HepG2 (cell line): ENCODE data around the gene PLCB4. TPM values are rescaled to one million over a fixed set of nuclear protein-coding genes. Genes with fewer than 3 reads are reported as not detected.

Experiments
- ATAC-seq: fragments of 200-7000 bp; cut with Tn5 transposase; 3 replicates; pipeline ENCODE4 v1.9.1; 2020; ENCODE audit warnings: mild to moderate bottlenecking, moderate library complexity
- BruUV-seq: library from RNA; stranded (reverse); fragments of 400-500 nt; replicated peaks from 2 replicates; lab custom pipeline; 2021; lab: Mats Ljungman, UMichigan
- CTCF ChIA-PET: fragments of 300-600 bp; formaldehyde crosslinking; extraction: SDS; loops from one replicate; lab custom pipeline; 2021; ENCODE audit warnings: low total read pairs, inconsistent platforms, low intra/inter-chr PET ratio; lab: Yijun Ruan, JAX
- POLR2A ChIA-PET: fragments of 350-600 bp; sonication (Branson Sonifier 250); formaldehyde crosslinking; loops from one replicate; lab custom pipeline; 2020; ENCODE audit warnings: antibody characterized with exemption, inconsistent platforms; lab: Yijun Ruan, JAX
- DNase-seq: peaks from one replicate; pipeline ENCODE4 v3.0.0-alpha.2; 2015; ENCODE audit warnings: low spot score
- FAIRE-seq: peaks from 3 replicates; lab custom pipeline; 2011; peaks lifted over from hg19 to GRCh38; lab: Jason Lieb, UNC
- H2AFZ ChIP-seq: one replicate; pipeline ENCODE4 v1.6.1; 2011; ENCODE audit warnings: low read length, inconsistent platforms
- H3K27ac ChIP-seq: fragments of 300-600 bp; 3 replicates; pipeline ENCODE4 v1.8.0; 2011; ENCODE audit warnings: mixed run types, mild to moderate bottlenecking, mixed read lengths, low read length, inconsistent platforms; ENCODE audit not compliant: insufficient read depth; ENCODE audit errors: extremely low read length
- H3K27me3 ChIP-seq, 2 experiments: fragments of 200-600 bp in 1 of 2; 2 replicates in 1 of 2; 3 replicates in 1 of 2; pipeline versions ENCODE4 v1.6.0 to v1.8.0; 2011; ENCODE audit warnings: low read length in 2 of 2, mild to moderate bottlenecking in 2 of 2, moderate library complexity in 2 of 2, inconsistent platforms in 1 of 2; ENCODE audit not compliant: insufficient read depth in 2 of 2, control insufficient read depth in 1 of 2
- H3K36me3 ChIP-seq, 2 experiments: fragments of 200-600 bp in 1 of 2; replicated peaks in 1 of 2; 2 replicates in 1 of 2; 3 replicates in 1 of 2; pipeline versions ENCODE4 v1.5.1 to v1.8.0; 2011; ENCODE audit warnings: low read length in 2 of 2, inconsistent platforms in 1 of 2; ENCODE audit not compliant: insufficient read depth in 2 of 2, control insufficient read depth in 1 of 2
- H3K4me1 ChIP-seq: 2 replicates; pipeline ENCODE4 v1.5.1; 2012; ENCODE audit warnings: low read length, inconsistent platforms; ENCODE audit not compliant: insufficient read depth
- H3K4me2 ChIP-seq: 2 replicates; pipeline ENCODE4 v1.6.0; 2011; ENCODE audit warnings: low read depth, low read length, inconsistent platforms
- H3K4me3 ChIP-seq, 3 experiments: fragments of 200-600 bp in 1 of 3; sonication (generic), shearing (Covaris generic) in 1 of 3; replicated peaks in 1 of 3; 2 replicates each; pipeline ENCODE4 v1.5.1; 2011 to 2016; ENCODE audit warnings: low read length in 3 of 3, inconsistent platforms in 2 of 3, low read depth in 2 of 3, mild to moderate bottlenecking in 2 of 3, control low read depth in 1 of 3, mixed read lengths in 1 of 3; ENCODE audit not compliant: insufficient read depth in 1 of 3
- H3K79me2 ChIP-seq: one replicate; pipeline ENCODE4 v1.6.1; 2011; ENCODE audit warnings: low read length, inconsistent platforms; ENCODE audit not compliant: insufficient read depth
- H3K9ac ChIP-seq: 2 replicates; pipeline ENCODE4 v1.6.0; 2011; ENCODE audit warnings: mild to moderate bottlenecking, low read depth, low read length, inconsistent platforms; ENCODE audit not compliant: insufficient read depth
- H3K9me3 ChIP-seq: 2 replicates; pipeline ENCODE4 v1.5.1; 2012; ENCODE audit warnings: mild to moderate bottlenecking, low read length
- H4K20me1 ChIP-seq: 2 replicates; pipeline ENCODE4 v1.6.0; 2011; ENCODE audit warnings: inconsistent platforms, mild to moderate bottlenecking, low read length, moderate library complexity; ENCODE audit not compliant: insufficient read depth
- IRX3 ChIP-seq: sonication (generic); formaldehyde crosslinking; IDR thresholded peaks from 2 replicates; pipeline ENCODE4 v1.8.1; 2023; ENCODE audit warnings: mild to moderate bottlenecking, low read depth, missing genetic modification reagents, borderline replicate concordance
- ISL2 ChIP-seq: sonication (generic); formaldehyde crosslinking; IDR thresholded peaks from 2 replicates; pipeline ENCODE4 v1.5.0; 2020; ENCODE audit warnings: missing genetic modification reagents
- KAT7 ChIP-seq: IDR thresholded peaks from 2 replicates; pipeline ENCODE4 v1.6.1; 2018; ENCODE audit warnings: borderline replicate concordance, missing compliant biosample characterization
- MTF1 ChIP-seq: sonication (generic); formaldehyde crosslinking; IDR thresholded peaks from 2 replicates; pipeline ENCODE4 v1.5.0; 2020; ENCODE audit warnings: missing genetic modification reagents
- NCOA5 ChIP-seq: sonication (generic); formaldehyde crosslinking; IDR thresholded peaks from 2 replicates; pipeline ENCODE4 v1.4.0; 2020; ENCODE audit warnings: missing genetic modification reagents
- ZNF343 ChIP-seq: sonication (generic); formaldehyde crosslinking; IDR thresholded peaks from 2 replicates; pipeline ENCODE4 v1.4.0; 2020; ENCODE audit warnings: mild to moderate bottlenecking, missing genetic modification reagents
- ZNF432 ChIP-seq: sonication (generic); formaldehyde crosslinking; IDR thresholded peaks from 2 replicates; pipeline ENCODE4 v1.5.0; 2020; ENCODE audit warnings: missing genetic modification reagents, mild to moderate bottlenecking, borderline replicate concordance
- ZNF788 ChIP-seq: sonication (generic); formaldehyde crosslinking; IDR thresholded peaks from 2 replicates; pipeline ENCODE4 v1.5.0; 2020; ENCODE audit warnings: mild to moderate bottlenecking, missing genetic modification reagents, borderline replicate concordance
- in situ Hi-C: cut with HindIII; loops from 2 replicates; pipeline ENCODE4 v1.10.0; 2017; ENCODE audit warnings: low pct_unique_long_range_greater_than_20kb; ENCODE audit not compliant: extremely low pct_ligation_motif_present
- intact Hi-C: fragments of 100-400 bp; cut with micrococcal nuclease; formaldehyde crosslinking; loops from one replicate; pipeline ENCODE4 v1.10.0; 2022; ENCODE audit not compliant: unreplicated experiment
- polyA plus RNA-seq, 8 experiments: library from polyadenylated mRNA; depleted of rRNA in 3 of 8; stranded (reverse) in 7 of 8; unstranded in 1 of 8; fragments of >200 nt; fragmentation: Illumina TruSeq in 4 of 8; extraction: Trizol in 4 of 8; gene quantifications; 2 replicates each; pipeline versions ENCODE4 v1.2.1 to v1.2.3, GENCODE V29; 2011 to 2016; ENCODE audit warnings: low read depth in 4 of 8, missing spikeins in 1 of 8, mixed read lengths in 1 of 8; ENCODE audit not compliant: insufficient read depth in 1 of 8
- total RNA-seq, 5 experiments: library from RNA; depleted of rRNA; stranded (reverse); fragments of >200 nt; fragmentation: Illumina TruSeq; extraction: Trizol; gene quantifications; 2 replicates each; pipeline ENCODE4 v1.2.3, GENCODE V29; 2016; ENCODE audit warnings: low read depth in 1 of 5
- TF ChIP-seq, protein P1 (sequence below): sonication (generic); formaldehyde crosslinking; IDR thresholded peaks from 2 replicates; pipeline ENCODE4 v1.5.1; 2020; ENCODE audit warnings: mild to moderate bottlenecking, missing genetic modification reagents, moderate library complexity
- TF ChIP-seq, protein P2 (sequence below): sonication (generic); formaldehyde crosslinking; IDR thresholded peaks from 2 replicates; pipeline ENCODE4 v1.4.0; 2020; ENCODE audit warnings: missing genetic modification reagents
- TF ChIP-seq, protein P3 (sequence below): sonication (generic); formaldehyde crosslinking; IDR thresholded peaks from 2 replicates; pipeline ENCODE4 v1.4.0; 2020; ENCODE audit warnings: missing genetic modification reagents, borderline replicate concordance

PLCB4 gene
- total and polyA plus RNA-seq, 2 of the 13 experiments (the other 11 are each of a cell fraction or from before 2014, with no cell fraction given): 0.01 TPM; not detected in 1

DNA sequence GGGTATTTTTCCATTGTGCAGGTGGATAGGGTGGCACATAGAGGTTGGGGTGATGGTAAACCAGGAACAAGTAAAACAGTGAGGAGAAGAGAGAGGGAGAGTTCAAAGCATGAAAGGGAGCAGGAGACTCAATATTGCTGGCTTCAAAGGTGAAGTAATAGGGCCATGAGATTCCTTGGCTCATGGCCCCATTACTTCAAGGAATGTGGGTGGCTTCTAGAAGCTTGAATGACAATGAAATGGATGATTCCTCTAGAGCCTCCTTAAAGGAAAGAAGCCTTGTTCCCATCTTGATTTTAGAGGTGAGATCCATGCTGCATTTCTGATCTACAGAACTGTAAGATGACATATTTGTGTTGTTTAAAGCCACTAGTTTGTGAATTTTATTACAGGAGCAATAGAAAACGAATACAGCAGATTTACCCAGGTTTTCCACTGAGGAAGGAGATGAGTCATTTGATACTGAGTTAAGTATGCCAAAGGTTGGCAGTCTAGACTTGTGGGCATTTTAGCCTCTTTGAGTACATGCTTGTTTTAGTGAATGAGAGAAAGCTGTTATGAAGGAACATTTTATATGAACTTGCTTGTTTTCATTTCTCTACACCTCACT, 110.4 kb downstream of the PLCB4 start (continued):
- TF ChIP-seq, protein P1, sequence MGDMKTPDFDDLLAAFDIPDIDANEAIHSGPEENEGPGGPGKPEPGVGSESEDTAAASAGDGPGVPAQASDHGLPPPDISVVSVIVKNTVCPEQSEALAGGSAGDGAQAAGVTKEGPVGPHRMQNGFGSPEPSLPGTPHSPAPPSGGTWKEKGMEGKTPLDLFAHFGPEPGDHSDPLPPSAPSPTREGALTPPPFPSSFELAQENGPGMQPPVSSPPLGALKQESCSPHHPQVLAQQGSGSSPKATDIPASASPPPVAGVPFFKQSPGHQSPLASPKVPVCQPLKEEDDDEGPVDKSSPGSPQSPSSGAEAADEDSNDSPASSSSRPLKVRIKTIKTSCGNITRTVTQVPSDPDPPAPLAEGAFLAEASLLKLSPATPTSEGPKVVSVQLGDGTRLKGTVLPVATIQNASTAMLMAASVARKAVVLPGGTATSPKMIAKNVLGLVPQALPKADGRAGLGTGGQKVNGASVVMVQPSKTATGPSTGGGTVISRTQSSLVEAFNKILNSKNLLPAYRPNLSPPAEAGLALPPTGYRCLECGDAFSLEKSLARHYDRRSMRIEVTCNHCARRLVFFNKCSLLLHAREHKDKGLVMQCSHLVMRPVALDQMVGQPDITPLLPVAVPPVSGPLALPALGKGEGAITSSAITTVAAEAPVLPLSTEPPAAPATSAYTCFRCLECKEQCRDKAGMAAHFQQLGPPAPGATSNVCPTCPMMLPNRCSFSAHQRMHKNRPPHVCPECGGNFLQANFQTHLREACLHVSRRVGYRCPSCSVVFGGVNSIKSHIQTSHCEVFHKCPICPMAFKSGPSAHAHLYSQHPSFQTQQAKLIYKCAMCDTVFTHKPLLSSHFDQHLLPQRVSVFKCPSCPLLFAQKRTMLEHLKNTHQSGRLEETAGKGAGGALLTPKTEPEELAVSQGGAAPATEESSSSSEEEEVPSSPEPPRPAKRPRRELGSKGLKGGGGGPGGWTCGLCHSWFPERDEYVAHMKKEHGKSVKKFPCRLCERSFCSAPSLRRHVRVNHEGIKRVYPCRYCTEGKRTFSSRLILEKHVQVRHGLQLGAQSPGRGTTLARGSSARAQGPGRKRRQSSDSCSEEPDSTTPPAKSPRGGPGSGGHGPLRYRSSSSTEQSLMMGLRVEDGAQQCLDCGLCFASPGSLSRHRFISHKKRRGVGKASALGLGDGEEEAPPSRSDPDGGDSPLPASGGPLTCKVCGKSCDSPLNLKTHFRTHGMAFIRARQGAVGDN (CRISPR knock-in tag): no peak
- no peak for TF ChIP-seq NCOA5 (CRISPR knock-in tag)
- TF ChIP-seq MTF1 (CRISPR knock-in tag): no peak
- TF ChIP-seq ZNF343 (CRISPR knock-in tag): no peak

DNA sequence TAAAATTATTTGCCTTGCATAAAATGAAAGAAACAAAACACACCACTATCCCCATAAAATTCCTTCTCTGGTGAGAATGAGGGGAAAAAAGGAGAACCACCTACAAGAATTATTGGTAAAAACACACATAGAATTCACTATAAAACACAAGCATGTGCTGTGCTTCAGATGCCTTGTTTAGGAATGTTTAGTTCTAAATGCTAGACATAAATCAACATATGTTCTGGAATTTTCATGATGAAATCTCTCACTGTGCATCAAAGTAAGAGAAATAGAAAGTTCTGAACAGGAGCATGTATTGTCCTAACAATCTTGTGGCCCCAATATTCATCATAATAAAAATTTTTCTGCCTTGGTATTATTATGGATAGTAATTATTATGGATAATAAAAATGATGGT, 111.0 kb downstream of the PLCB4 start:
- in situ Hi-C loops: no loop called here
- TF ChIP-seq ISL2 (CRISPR knock-in tag): no peak
- TF ChIP-seq, protein P2, sequence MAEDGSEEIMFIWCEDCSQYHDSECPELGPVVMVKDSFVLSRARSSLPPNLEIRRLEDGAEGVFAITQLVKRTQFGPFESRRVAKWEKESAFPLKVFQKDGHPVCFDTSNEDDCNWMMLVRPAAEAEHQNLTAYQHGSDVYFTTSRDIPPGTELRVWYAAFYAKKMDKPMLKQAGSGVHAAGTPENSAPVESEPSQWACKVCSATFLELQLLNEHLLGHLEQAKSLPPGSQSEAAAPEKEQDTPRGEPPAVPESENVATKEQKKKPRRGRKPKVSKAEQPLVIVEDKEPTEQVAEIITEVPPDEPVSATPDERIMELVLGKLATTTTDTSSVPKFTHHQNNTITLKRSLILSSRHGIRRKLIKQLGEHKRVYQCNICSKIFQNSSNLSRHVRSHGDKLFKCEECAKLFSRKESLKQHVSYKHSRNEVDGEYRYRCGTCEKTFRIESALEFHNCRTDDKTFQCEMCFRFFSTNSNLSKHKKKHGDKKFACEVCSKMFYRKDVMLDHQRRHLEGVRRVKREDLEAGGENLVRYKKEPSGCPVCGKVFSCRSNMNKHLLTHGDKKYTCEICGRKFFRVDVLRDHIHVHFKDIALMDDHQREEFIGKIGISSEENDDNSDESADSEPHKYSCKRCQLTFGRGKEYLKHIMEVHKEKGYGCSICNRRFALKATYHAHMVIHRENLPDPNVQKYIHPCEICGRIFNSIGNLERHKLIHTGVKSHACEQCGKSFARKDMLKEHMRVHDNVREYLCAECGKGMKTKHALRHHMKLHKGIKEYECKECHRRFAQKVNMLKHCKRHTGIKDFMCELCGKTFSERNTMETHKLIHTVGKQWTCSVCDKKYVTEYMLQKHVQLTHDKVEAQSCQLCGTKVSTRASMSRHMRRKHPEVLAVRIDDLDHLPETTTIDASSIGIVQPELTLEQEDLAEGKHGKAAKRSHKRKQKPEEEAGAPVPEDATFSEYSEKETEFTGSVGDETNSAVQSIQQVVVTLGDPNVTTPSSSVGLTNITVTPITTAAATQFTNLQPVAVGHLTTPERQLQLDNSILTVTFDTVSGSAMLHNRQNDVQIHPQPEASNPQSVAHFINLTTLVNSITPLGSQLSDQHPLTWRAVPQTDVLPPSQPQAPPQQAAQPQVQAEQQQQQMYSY (CRISPR knock-in tag): no peak
- TF ChIP-seq IRX3 (CRISPR knock-in tag): no peak
- TF ChIP-seq ZNF788 (CRISPR knock-in tag): no peak
- no peak for TF ChIP-seq ZNF432
- no peak for TF ChIP-seq KAT7 (CRISPR knock-in tag)
- TF ChIP-seq, protein P3, sequence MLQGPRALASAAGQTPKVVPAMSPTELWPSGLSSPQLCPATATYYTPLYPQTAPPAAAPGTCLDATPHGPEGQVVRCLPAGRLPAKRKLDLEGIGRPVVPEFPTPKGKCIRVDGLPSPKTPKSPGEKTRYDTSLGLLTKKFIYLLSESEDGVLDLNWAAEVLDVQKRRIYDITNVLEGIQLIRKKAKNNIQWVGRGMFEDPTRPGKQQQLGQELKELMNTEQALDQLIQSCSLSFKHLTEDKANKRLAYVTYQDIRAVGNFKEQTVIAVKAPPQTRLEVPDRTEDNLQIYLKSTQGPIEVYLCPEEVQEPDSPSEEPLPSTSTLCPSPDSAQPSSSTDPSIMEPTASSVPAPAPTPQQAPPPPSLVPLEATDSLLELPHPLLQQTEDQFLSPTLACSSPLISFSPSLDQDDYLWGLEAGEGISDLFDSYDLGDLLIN: no peak

More for the DNA sequence above, 111.0 kb downstream of the PLCB4 start:
- no peaks in the 10 kb centered on the region for H4K20me1 ChIP-seq
- intact Hi-C loops: no loop called here
- no TSS peak for BruUV-seq
- no peaks in the 10 kb centered on the region for H3K36me3 ChIP-seq
- H3K27ac ChIP-seq: no peak overlapping the region
- ATAC-seq (no peak), FAIRE-seq (no peak), DNase-seq (no peak)
- H3K4me2 ChIP-seq: no peak overlapping the region
- CTCF ChIA-PET: no interaction called here
- no peak overlapping the region for H2AFZ ChIP-seq
- no peak overlapping the region for H3K4me3 ChIP-seq
- no peaks in the 10 kb centered on the region for H3K79me2 ChIP-seq
- no peak overlapping the region for H3K9ac ChIP-seq
- H3K4me1 ChIP-seq: no peaks in the 10 kb centered on the region
- POLR2A ChIA-PET: no interaction called here
- H3K27me3 ChIP-seq: peaks cover 0 to 9% of the 10 kb centered on the region in 2 experiments; a peak in 1 of 5 replicates
- H3K9me3 ChIP-seq: no peaks in the 10 kb centered on the region
